Measurements from ENCODE around the gene MINDY4.

MINDY4 gene

GRCh38 chr7:30934732-30935568, 163.7 kb downstream of the MINDY4 start:
- no peak for DNase-seq

- DNase-seq: no peak
Observed at GRCh38 chr7:30935569-30935877, 164.3 kb downstream of the MINDY4 start.

DNA sequence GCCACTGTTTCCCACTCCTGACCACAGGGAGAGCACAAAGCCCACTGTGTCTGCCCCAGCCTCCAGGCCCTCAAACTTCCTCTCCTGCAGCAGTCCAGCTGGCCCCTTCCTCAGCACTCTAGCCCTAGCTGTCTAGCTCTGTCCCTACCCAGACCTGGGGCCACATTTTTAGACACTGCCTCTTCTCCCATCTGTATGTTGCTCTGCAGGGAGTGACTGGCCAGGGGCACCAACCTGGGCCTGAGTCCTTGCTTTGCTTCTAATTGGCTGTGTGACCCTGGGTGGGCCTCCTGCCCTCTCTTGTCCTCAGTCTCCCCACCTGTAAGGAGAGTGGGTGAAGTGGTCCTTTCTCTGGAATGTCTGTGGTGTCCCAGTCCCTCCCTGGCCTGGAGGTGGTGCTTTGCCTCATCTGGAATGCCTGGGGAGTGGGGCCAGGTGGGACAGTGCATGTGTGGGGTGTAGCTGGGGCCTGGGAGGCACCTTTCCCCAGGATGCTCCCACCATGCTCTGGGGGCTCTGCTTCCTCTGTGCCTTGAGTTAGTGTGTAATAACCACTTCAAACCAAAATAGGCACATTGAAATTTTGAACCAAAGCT, 165.5 kb downstream of the MINDY4 start:
- no peak for DNase-seq

DNA sequence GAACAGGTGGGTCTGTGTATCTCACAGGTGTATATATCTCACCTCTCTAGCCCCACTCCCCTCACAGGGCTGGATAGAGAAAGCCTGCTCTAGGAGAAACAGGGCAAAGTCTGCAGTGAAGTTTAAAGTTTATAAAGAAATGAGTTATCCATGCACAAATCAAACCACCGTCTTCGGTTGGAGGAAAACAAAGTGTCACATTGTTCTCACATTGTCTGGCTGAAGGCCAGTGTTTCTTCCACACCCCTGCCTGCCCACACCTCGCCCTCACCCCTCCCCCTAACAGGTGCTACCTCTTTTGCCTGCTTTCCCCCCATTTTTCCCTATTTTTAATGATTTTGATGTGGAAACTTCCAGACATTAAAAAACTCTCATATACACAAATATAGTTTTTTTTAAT, 166.2 kb downstream of the MINDY4 start:
- no peak for DNase-seq

- DNase-seq: peak; percentile 18
Observed at GRCh38 chr7:30938435-30939316, 167.5 kb downstream of the MINDY4 start.

GRCh38 chr7:30941582-30942323, 170.5 kb downstream of the MINDY4 start:
- DNase-seq: no peak
